ELF-1 (cell line): ENCODE results near the gene VANGL2.

Source experiments
- DNase-seq: peaks from one replicate; pipeline ENCODE4 v3.0.0-alpha.2; 2016; ENCODE audit warnings: low read depth, low spot score

The VANGL2 gene

GRCh38 chr1:160400223-160400645 is at the start of gene VANGL2:
Gene VANGL2 (plus strand): TSS chr1:160400564. CDS start chr1:160415838, 15,274 bp downstream.
- peak; percentile 90 for DNase-seq

GRCh38 chr1:160351629-160352028 is 48.7 kb upstream of the VANGL2 start:
- DNase-seq = no peak

GRCh38 chr1:160352555-160352954 is 47.8 kb upstream of the VANGL2 start:
- no peak for DNase-seq

- DNase-seq = no peak
These were observed 47.1 kb upstream of the VANGL2 start for GRCh38 chr1:160353223-160353622.

GRCh38 chr1:160354388-160354985 is 45.9 kb upstream of the VANGL2 start:
- peak; percentile 53 for DNase-seq

GRCh38 chr1:160357286-160358002 is 42.9 kb upstream of the VANGL2 start:
- no peak for DNase-seq

GRCh38 chr1:160358073-160358472 is 42.3 kb upstream of the VANGL2 start:
- DNase-seq = no peak

GRCh38 chr1:160359559-160360226 is 40.7 kb upstream of the VANGL2 start:
- DNase-seq = no peak

- DNase-seq = no peak
These were observed 40.1 kb upstream of the VANGL2 start for GRCh38 chr1:160360227-160360695.

GRCh38 chr1:160361199-160361598 is 39.2 kb upstream of the VANGL2 start:
- no peak for DNase-seq

GRCh38 chr1:160361814-160362167 is 38.6 kb upstream of the VANGL2 start:
- DNase-seq = no peak

GRCh38 chr1:160362168-160362957 is 38.0 kb upstream of the VANGL2 start:
- DNase-seq = peak; percentile 88

GRCh38 chr1:160363010-160363409 is 37.4 kb upstream of the VANGL2 start:
- no peak for DNase-seq

- no peak for DNase-seq
These were observed 36.2 kb upstream of the VANGL2 start for GRCh38 chr1:160363951-160364735.

GRCh38 chr1:160365325-160365724 is 35.0 kb upstream of the VANGL2 start:
- DNase-seq = no peak

GRCh38 chr1:160366731-160367515 is 33.4 kb upstream of the VANGL2 start, which contains the start of gene NHLH1:
Gene NHLH1 (plus strand): TSS chr1:160367071. CDS start chr1:160370732, 3,661 bp downstream.
- DNase-seq = no peak

- no peak for DNase-seq
These were observed 32.9 kb upstream of the VANGL2 start for GRCh38 chr1:160367516-160367900.

- DNase-seq = no peak
These were observed 32.1 kb upstream of the VANGL2 start for GRCh38 chr1:160367934-160368923.

- no peak for DNase-seq
These were observed 31.3 kb upstream of the VANGL2 start for GRCh38 chr1:160369087-160369486.
